ENCODE results near the gene MKRN2. TPM values are rescaled to one million over a fixed set of nuclear protein-coding genes. Genes with fewer than 3 reads are reported as not detected.
"Not testable (repeated sequence)": the region's sequence is repeated elsewhere in the genome, so short reads cannot be mapped to it uniquely, and the experiment has no call there.

Gene MKRN2
- total RNA-seq, 3 donors from 2014 or later, result 37.7 to 43.7 (median 37.8) TPM

DNA sequence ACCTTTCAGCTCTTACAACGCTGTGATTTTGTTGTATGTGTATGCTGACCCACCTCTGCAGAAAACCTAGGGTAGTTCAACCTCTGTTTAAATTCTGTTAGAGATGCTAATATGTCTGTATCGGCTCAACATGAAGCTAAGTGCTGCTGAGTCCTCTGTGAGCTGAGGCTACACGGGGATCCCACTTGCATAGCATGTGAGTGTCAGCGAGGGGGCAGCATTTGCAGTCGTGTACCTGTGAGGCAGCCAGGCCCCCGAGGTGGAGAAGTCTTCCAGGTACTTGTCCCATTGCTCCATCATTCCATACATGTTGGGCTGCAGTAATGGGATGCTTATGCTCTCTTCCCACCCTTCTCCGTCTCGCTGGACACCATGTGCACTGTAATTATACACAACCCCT lies 15.3 kb upstream of the MKRN2 start:
- peaks cover 4% of the 10 kb centered on the region for H3K36me3 Mint-ChIP-seq (ENCODE audit: insufficient read depth)
- no peaks in the 10 kb centered on the region for H3K27me3 Mint-ChIP-seq (ENCODE audit: low read depth)
- DNase-seq (no peak), ATAC-seq (no peak)
- H3K9me3 Mint-ChIP-seq, result no peaks in the 10 kb centered on the region
- H3K4me1 Mint-ChIP-seq (ENCODE audit: low read depth), result no peaks in the 10 kb centered on the region
- H3K4me3 Mint-ChIP-seq, result no peak overlapping the region

DNA sequence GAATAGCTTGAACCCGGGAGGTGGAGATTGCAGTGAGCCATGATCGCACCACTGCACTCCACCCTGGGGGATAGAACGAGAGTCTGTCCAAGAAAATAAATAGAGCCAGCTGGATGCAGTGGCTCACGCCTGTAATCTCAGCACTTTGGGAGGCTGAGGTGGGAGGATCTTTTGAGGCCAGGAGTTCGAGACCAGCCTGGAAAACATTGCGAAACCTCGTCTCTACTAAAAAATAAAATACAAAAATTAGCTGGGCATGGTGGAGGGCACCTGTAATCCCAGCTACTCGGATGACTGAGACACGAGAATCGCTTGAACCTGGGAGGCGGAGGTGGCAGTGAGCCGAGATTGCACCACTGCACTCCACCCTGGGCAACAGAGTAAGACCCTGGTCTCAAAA lies 13.4 kb upstream of the MKRN2 start:
- not testable (repeated sequence) for H3K27me3 Mint-ChIP-seq (ENCODE audit: low read depth); H3K9me3 Mint-ChIP-seq; ATAC-seq; DNase-seq; H3K4me3 Mint-ChIP-seq; H3K4me1 Mint-ChIP-seq (ENCODE audit: low read depth); H3K36me3 Mint-ChIP-seq (ENCODE audit: insufficient read depth)

DNA sequence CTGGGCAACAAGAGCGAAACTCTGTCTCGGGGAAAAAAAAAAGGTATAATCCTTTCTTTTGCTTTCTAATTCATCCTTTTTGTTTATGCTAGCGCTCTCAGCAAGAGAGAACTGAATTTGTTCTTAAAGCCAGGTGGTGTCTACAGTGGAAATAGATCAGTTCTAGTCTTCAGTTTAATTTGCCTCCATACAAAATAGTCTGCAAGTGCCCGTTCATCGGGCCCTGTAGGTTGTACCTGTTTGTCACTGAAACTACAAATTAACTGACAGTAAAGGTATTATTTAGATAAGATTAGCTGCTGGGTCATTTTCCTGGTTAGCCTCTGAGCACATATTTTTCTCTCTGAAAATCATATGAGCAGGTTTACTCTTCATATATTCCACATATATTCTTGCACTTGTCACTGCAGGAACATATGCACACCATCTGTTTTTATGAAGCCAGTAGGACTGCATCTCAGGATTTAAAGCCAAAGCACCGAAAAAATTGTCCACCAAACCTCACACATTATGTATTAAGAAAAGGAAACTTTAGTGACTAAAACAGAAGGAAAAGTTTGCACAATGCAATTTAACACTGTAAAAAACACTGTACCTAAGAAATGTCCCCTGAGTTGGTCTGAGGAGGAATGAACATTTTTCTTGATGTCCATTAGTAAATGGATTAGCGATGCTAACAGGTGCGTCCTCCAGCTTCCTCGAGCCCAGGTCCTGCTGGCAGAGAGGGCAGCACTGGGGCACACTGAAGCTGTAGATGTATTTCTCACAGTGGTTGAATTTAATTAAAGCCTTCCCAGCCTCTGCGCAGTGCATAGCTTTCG lies 12.0 kb upstream of the MKRN2 start:
- Mint-ChIP-seq H3K9me3 (no peaks in the 10 kb centered on the region), H3K27me3 (ENCODE audit: low read depth) (no peaks in the 10 kb centered on the region), H3K4me3 (no peak overlapping the region), H3K4me1 (ENCODE audit: low read depth) (no peaks in the 10 kb centered on the region), H3K36me3 (ENCODE audit: insufficient read depth) (peaks cover 2% of the 10 kb centered on the region)
- DNase-seq (no peak), ATAC-seq (no peak)

DNA sequence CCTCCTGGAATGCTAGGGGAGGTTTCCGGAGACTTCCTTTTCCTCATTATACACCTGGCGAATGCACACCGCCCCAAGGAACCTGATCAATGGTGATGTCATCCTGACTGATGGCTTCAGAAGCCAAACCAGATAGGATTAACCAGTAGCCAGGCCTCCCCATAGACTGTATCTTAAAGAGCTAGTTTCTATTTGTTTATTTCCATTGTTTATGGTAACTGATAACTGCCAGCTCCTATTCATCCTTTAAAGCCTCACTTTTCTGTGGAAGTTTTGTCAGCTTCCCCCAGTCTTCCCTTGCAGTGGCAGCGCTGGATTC lies 11.5 kb upstream of the MKRN2 start, which contains the start of gene MKRN2OS:
MKRN2OS (minus strand) TSS at position 27 of the 319 bp plus-strand sequence. CDS start 35 bp downstream, outside the sequence.
- Mint-ChIP-seq H3K9me3 (no peaks in the 10 kb centered on the region), H3K4me3 (no peak within 1 kb of the TSS), H3K36me3 (ENCODE audit: insufficient read depth) (peaks cover 2% of the 10 kb centered on the region), H3K27me3 (ENCODE audit: low read depth) (peaks cover 5% of the 10 kb centered on the region), H3K4me1 (ENCODE audit: low read depth) (no peaks in the 10 kb centered on the region)
- DNase-seq, result no peak
- ATAC-seq, result no peak

DNA sequence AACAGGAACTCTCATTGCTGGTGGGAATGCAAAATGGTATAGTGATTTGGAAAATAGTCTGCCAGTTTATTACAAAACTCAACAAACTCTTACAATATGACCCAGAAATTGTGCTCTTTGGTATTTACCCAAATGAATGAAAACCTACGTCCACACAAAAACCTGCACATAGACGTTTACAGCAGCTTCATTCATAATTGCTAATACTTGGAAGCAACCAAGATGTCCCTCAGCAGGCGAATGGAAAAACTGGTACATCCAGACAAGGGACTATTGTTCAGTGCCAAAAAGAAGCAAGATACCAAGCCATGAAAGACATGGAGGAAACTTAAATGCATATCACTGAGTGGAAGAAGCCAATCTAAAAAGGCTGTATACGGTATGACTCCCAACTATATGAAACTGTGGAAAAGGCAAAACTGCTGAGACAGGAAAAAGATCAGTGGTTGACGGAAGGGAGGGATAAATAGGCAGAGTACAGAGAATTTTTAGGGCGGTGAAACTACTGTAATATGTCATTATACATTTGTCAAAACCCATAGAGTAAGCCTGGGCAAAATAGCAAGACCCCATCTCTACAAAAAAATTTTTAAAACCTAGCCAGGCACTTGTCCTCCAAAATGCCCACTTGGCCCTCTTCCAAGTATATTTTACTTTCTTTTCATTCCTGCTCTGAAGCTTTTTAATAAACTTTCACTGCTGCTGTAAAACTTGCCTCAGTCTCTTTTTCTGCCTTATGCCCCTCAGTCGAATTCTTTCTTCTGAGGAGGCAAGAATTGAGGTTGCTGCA lies 6.7 kb upstream of the MKRN2 start:
- DNase-seq (no peak), ATAC-seq (no peak)
- Mint-ChIP-seq H3K36me3 (ENCODE audit: insufficient read depth) (no peaks in the 10 kb centered on the region), H3K4me1 (ENCODE audit: low read depth) (peaks cover 7% of the 10 kb centered on the region), H3K9me3 (no peaks in the 10 kb centered on the region), H3K27me3 (ENCODE audit: low read depth) (peaks cover 24% of the 10 kb centered on the region), H3K4me3 (no peak overlapping the region)

DNA sequence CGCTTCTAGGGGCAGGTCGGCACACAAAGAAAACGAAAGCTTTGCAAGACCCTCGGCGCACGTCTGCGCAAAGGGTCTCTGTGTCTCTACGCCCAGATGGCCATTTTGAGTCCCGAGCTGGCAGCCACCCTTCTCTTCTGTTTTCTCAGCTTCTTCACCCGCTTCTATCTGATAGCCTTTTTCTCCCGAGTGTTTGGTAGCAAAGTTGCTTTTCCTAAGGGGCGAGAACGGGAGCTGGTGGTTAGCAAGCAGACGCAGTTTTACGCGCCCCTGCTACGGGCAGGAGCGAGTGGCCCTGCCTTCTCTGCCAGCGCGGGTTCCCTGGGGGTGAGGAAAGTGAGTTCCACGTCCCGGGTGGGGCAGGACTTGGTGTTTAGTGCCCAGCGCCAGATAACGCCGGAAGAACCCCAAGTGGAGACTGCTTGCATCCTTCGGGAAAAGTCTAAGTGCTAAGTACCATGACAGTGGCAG lies 2.9 kb upstream of the MKRN2 start:
- Mint-ChIP-seq H3K27me3 (ENCODE audit: low read depth) (peaks cover 32% of the 10 kb centered on the region), H3K4me1 (ENCODE audit: low read depth) (peaks cover 28% of the 10 kb centered on the region), H3K9me3 (no peaks in the 10 kb centered on the region), H3K4me3 (peak overlapping the region; percentile 79), H3K36me3 (ENCODE audit: insufficient read depth) (no peaks in the 10 kb centered on the region)
- no peak for ATAC-seq
- no peak for DNase-seq

DNA sequence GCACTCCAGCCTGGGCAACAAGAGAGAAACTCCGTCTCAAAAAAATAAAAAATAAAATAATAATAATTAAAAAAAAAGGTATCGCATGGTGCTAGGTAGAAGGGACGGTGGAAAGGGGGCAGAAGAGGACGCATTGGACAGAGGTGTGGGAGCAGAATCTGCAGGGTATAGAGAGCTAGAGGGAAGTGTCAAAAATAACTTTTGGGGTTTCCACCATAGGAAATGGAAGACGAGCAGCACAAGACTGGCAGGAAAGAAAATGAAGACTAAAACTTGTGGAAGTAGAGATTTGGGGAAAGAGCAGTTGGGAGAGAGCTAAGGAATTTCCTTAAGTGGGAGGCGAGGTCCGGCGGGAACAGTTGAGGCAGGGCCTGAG lies 585 bp upstream of the MKRN2 start:
- H3K36me3 Mint-ChIP-seq (ENCODE audit: insufficient read depth), result no peaks in the 10 kb centered on the region
- H3K4me1 Mint-ChIP-seq (ENCODE audit: low read depth), result peaks cover 51% of the 10 kb centered on the region
- H3K9me3 Mint-ChIP-seq, result no peaks in the 10 kb centered on the region
- no peak for DNase-seq
- H3K4me3 Mint-ChIP-seq, result peak overlapping the region; percentile 90
- ATAC-seq, result no peak
- H3K27me3 Mint-ChIP-seq (ENCODE audit: low read depth), result peaks cover 28% of the 10 kb centered on the region

DNA sequence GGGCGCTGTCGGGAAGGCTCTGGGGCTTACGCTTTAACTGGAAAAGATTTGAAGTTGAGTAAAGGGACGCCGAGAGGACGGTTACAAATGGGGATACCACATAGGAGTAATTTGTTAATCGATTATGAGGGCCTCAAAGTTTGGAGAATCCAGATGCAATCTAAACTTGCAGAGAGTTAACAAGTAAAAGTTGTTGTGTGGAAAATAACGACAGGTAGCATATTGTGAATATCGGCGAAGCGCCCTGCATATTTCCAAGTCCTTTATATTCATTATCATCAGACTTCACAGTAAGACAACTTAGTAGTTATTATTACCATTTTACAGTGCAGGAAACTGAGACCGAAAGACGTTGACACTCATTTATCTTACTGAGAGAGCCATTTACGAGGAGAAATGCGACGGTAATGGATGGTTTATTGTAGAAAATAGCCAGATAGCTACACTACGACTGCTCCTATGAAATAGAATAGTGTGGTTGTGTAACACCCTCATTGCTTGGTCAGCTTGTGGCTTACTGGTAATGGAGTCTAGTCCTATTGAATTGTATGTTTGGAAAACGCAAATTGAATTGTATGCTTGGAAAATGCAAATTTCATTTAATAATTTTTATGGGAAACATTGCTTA lies 700 bp downstream of the MKRN2 start:
- no peak for DNase-seq
- Mint-ChIP-seq H3K4me3 (peak overlapping the region; percentile 90), H3K9me3 (no peaks in the 10 kb centered on the region), H3K27me3 (ENCODE audit: low read depth) (peaks cover 28% of the 10 kb centered on the region), H3K36me3 (ENCODE audit: insufficient read depth) (no peaks in the 10 kb centered on the region), H3K4me1 (ENCODE audit: low read depth) (peaks cover 60% of the 10 kb centered on the region)
- ATAC-seq, result no peak

DNA sequence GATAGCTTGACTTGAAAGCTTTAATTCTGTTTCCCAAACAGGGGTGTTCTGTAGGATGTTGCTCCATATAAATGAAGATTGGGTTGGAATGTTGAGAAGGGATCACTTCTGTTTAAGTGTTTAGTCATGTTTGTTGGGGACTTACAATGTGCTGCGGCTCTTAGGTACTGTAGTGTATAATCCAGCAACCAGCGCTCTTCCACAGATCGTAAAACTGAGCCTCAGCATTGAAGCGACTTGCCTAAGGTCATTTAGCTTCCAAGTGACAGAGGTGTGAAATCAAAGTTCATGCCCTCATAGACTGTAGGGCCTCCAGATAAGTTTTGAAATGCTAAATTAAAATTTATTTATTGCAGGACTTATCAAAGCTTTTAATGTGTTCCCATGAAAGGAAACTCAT lies 1.8 kb downstream of the MKRN2 start:
- H3K36me3 Mint-ChIP-seq (ENCODE audit: insufficient read depth), result no peaks in the 10 kb centered on the region
- H3K4me3 Mint-ChIP-seq, result peak overlapping the region; percentile 90
- H3K27me3 Mint-ChIP-seq (ENCODE audit: low read depth), result peaks cover 19% of the 10 kb centered on the region
- DNase-seq, result no peak
- H3K9me3 Mint-ChIP-seq, result no peaks in the 10 kb centered on the region
- H3K4me1 Mint-ChIP-seq (ENCODE audit: low read depth), result peaks cover 59% of the 10 kb centered on the region
- ATAC-seq, result no peak

DNA sequence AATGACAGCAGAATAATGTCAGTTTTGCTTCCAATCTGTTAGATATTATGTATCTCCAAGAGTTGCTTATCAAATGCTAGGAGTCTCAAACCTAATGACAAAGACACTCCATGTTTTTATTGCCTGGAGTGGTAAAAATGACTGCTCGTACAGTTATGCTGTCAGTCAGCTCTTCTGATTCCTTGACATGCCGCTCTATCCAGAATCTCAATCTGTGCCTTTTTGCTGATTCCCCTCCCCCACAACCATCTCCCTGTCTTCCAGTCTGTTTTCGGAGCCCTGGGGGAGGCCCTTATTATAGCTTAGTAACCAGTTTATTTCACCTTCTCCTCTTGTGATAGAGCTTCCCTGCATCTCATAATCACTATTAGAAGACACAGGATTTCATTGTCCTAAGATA lies 2.6 kb downstream of the MKRN2 start:
- peaks cover 3% of the 10 kb centered on the region for H3K36me3 Mint-ChIP-seq (ENCODE audit: insufficient read depth)
- peaks cover 12% of the 10 kb centered on the region for H3K27me3 Mint-ChIP-seq (ENCODE audit: low read depth)
- DNase-seq, result no peak
- peaks cover 55% of the 10 kb centered on the region for H3K4me1 Mint-ChIP-seq (ENCODE audit: low read depth)
- peaks cover 1% of the 10 kb centered on the region for H3K9me3 Mint-ChIP-seq
- H3K4me3 Mint-ChIP-seq, result no peak overlapping the region
- no peak for ATAC-seq

DNA sequence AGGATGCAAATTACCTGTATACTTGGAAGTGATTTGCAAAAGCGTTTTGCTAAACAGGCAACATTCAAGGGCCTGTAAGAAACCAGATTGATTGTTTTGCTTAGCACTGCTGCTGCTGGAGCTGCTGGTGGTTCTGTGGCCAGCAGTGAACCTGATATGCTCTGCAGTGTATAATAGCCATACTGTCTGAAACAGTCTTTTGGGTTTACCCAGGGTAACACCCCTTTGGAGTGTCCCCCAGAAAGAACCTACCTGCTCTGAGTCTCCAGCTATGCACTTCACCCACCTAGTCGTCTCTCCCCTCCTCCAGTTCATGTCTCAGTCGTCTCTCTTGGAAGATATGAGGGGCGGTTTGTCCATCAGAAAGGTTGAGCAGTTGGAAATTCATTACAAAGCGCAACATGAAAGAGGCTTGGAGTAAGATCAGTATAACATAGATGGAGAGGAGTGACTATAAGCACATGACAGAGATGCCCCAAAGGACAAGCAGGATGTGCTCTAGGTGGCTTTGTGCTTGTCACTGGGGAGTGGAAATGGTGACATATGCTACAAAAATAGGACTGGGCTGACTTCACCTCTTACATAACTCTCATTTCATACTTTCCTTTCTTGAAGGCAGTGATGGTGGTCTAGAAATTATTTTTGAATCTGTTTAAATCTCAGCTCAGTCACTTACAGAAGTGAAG lies 3.8 kb downstream of the MKRN2 start:
- DNase-seq, result no peak
- Mint-ChIP-seq H3K36me3 (ENCODE audit: insufficient read depth) (peaks cover 11% of the 10 kb centered on the region), H3K9me3 (peaks cover 6% of the 10 kb centered on the region), H3K27me3 (ENCODE audit: low read depth) (peaks cover 4% of the 10 kb centered on the region), H3K4me1 (ENCODE audit: low read depth) (peaks cover 60% of the 10 kb centered on the region), H3K4me3 (peak overlapping the region; percentile 25)
- ATAC-seq, result peak in 1 of 2 donors; percentile 16

DNA sequence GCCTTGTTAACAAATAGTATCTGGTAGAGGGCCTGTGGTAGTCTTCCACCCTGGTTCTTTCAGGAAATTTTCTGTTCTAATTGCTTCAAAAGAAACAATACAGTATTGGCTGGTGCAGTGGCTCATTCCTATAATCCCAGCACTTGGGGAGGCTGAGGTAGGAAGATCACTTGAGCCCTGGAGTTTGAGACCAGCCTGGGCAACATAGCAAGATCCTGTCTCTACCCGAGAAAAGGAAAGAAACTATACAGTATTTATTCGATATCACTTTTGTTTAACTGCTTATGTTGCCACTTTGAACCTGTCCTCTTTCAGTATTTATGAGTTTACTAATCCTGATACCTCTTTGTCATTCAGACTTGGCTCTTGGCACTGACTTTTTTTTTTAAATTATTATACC lies 4.5 kb downstream of the MKRN2 start:
- ATAC-seq (no peak), DNase-seq (no peak)
- peaks cover 16% of the 10 kb centered on the region for H3K36me3 Mint-ChIP-seq (ENCODE audit: insufficient read depth)
- H3K4me1 Mint-ChIP-seq (ENCODE audit: low read depth), result peaks cover 59% of the 10 kb centered on the region
- no peaks in the 10 kb centered on the region for H3K27me3 Mint-ChIP-seq (ENCODE audit: low read depth)
- H3K4me3 Mint-ChIP-seq, result no peak overlapping the region
- H3K9me3 Mint-ChIP-seq, result peaks cover 11% of the 10 kb centered on the region

DNA sequence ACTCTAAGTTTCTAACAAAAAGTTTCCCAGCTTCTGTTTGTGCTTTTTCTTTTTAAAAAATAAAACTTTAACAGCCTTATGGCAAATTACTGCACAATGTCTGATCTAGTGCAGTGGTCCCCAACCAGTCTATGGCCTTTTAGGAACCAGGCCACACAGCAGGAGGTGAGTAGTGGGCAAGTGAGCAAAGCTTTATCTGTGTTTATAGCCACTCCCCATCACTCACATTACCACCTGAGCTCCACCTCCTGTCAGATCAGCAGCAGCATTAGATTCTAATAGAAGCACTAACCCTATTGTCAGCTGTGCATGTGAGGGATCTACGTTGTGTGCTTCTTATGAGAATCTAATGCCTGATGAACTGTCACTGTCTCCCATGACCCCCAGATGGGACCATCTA lies 5.6 kb downstream of the MKRN2 start:
- Mint-ChIP-seq H3K4me1 (ENCODE audit: low read depth) (peaks cover 61% of the 10 kb centered on the region), H3K9me3 (peaks cover 14% of the 10 kb centered on the region), H3K27me3 (ENCODE audit: low read depth) (no peaks in the 10 kb centered on the region), H3K4me3 (no peak overlapping the region), H3K36me3 (ENCODE audit: insufficient read depth) (peaks cover 21% of the 10 kb centered on the region)
- no peak for ATAC-seq
- DNase-seq, result no peak

DNA sequence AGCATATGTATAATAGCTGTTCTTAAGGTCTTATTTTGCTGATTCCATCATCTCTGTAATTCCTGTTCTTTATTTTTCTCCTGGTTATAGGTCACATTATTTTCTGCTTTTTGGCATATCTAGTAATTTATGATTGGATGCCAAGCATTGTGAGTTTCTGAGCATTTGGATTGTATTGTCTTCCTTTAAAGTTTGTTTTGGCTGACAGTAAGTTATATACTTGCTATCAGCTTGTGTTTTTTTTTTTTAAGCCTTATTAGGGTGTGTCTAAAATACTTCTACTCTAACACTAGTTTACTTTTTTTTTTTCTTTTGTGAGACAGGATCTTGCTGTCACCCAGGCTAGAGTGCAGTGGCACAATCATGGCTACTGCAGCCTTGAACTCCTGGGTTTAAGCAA lies 10.1 kb downstream of the MKRN2 start:
- no peak overlapping the region for H3K4me3 Mint-ChIP-seq
- peaks cover 23% of the 10 kb centered on the region for H3K4me1 Mint-ChIP-seq (ENCODE audit: low read depth)
- no peaks in the 10 kb centered on the region for H3K27me3 Mint-ChIP-seq (ENCODE audit: low read depth)
- H3K9me3 Mint-ChIP-seq, result peaks cover 14% of the 10 kb centered on the region
- H3K36me3 Mint-ChIP-seq (ENCODE audit: insufficient read depth), result peaks cover 41% of the 10 kb centered on the region
- no peak for ATAC-seq
- no peak for DNase-seq

All from activated T-cell treated with anti-CD3 and anti-CD28 coated beads, Interleukin-2, amount 50 U/mL, for 4 hours (primary cell).